GM12874 (cell line): ENCODE data around the gene UNC80.

Experiments used
- TF ChIP-seq, protein P1 (sequence below): IDR thresholded peaks from 2 replicates; pipeline ENCODE4 v1.5.1; 2011; ENCODE audit warnings: low read depth, mild to moderate bottlenecking, control low read depth, low read length, moderate library complexity; ENCODE audit not compliant: insufficient read depth

UNC80 gene

DNA sequence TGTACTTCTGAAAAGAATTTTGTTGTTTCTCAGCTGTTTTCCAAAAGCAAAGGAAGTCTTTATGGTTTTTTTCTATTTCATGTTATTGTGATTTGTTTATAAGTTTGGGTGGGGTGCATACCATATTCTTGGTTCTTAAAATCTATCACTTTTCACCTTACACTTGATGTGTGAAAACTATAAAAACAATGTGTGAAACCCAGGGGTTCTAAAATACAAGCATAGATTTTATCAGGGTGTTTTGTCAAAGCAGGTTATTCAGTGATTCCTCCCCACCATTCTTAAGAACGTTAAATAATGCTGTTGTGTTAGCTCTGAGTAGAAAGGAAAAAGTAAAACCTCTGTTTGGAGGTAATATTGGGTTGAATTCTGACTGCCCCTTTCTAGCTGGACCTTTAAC lies 248.5 kb downstream of the UNC80 start:
- TF ChIP-seq, protein P1, sequence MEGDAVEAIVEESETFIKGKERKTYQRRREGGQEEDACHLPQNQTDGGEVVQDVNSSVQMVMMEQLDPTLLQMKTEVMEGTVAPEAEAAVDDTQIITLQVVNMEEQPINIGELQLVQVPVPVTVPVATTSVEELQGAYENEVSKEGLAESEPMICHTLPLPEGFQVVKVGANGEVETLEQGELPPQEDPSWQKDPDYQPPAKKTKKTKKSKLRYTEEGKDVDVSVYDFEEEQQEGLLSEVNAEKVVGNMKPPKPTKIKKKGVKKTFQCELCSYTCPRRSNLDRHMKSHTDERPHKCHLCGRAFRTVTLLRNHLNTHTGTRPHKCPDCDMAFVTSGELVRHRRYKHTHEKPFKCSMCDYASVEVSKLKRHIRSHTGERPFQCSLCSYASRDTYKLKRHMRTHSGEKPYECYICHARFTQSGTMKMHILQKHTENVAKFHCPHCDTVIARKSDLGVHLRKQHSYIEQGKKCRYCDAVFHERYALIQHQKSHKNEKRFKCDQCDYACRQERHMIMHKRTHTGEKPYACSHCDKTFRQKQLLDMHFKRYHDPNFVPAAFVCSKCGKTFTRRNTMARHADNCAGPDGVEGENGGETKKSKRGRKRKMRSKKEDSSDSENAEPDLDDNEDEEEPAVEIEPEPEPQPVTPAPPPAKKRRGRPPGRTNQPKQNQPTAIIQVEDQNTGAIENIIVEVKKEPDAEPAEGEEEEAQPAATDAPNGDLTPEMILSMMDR: no peak

DNA sequence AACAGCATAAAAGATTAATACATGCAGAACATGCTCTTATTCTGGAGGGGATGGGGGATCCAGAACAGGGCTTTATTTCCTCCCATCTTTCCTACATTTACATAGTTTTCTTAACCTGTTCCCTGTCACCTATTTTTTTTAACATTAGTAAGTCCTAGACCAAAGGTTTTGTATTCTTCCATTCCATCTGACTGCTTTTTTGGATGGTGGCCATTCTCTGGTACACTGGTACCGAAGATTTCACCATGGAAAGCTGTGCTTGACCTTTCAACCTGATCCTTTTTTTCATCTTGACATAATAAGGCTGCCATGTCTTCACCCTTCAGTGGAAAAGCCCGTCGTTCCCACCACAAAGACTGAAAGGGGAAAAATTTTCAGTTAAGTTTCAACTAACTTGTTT lies 251.2 kb downstream of the UNC80 start:
- TF ChIP-seq, protein P1: no peak

DNA sequence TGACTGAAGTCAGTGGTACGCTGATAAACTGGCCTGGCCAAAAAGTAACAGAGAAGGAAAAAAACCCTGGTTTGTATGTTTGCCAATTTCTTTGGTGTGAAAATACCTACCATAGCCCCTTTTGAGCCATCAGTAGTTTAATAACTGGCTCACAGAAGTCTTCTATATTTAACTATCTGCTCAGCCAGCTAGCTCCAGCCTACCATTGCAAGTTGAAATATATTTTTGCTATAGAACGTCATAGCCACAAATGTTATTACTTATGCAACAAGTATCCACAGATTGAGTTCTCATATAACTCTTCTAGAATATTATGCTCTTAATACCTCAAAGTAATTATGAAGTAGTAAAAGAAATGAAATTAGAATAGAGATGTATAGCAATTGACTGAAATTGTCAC lies 256.0 kb downstream of the UNC80 start:
- TF ChIP-seq, protein P1: no peak

DNA sequence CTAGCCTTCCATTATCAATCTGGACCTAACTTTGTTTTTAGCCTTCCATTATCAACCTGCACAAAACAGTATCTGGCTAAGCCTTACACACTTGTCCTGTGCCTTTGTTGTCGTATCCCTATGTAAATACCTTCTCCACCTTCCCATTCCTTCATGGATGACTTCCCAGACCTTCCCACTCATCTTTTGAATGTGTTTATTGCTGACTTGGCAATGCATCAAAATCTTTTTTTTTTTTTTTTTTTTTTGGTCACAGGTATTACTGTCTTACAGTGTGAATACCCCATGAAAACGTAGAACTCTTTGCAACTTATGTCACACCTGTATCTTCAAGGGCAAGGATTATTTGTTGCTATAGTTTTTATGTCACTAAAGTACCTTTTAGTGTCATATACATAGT lies 256.5 kb downstream of the UNC80 start:
- TF ChIP-seq, protein P1: no peak

DNA sequence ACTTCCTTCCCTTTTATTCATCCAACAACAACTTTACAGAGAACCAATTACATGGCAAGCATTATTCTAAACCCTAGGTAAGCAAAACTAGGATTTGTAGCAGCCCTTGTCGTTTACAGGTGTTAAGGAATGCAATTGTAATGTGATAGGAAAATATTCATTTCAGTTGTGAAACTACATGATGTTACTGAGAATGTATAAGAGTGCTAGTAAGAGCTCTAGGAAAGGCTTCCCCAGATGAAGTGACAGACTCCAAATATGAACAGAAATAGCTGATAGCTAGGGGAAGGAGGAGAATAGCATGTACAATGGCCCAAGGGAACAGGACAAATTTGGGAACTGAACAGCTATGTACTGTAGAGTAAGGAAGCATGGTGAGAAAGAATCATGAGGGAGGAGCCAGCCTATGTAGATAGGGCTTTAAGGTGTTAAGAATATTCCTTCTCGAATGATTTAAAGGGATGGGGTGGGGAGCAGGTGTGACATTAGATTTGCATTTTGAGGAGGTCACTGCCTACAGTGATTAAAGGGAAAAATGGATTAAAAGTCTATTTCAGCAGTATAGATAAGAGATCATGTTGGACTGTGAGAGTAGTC lies 262.6 kb downstream of the UNC80 start:
- TF ChIP-seq, protein P1: no peak

DNA sequence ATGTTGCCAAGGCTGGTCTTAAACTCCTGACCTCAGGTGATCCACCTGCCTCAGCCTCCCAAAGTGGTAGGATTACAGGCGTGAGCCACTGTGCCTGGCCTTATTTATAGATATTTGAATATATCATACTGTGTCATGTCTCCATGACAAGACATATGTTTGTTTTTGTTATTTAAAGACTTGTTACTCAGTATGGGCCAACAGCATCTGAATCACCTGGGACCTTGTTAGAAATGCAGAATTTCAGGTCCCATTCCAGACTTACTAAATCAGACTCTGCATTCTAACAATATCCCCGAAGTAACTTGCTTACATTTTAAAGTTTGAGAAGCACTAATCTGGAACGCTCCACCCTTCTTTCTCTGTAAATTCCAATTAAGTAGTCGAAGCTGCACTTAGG lies 264.0 kb downstream of the UNC80 start:
- TF ChIP-seq, protein P1: no peak

DNA sequence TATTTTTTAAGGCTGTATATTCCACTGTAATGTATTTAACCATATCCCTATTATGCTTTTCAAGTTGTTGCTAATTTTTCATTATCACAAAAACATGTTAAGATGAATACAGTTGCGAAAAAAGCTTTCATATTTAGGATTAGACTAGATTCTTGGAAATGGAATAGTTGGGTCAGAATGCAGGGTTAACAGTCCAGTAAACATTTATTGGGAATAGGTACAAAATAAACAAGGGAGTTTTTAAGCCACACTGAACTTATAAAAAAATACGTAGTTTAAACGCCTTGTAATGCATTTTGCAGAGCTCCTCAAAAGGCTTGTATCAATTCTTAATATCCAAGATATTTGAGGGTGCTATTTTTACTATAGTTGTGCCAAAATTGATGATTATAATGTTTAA lies 266.4 kb downstream of the UNC80 start:
- TF ChIP-seq, protein P1: no peak
